Osteocyte (in vitro differentiated cells): ENCODE data around the gene TP53I3. TPM values are rescaled to one million over a fixed set of nuclear protein-coding genes. Genes with fewer than 3 reads are reported as not detected.
"Not testable (repeated sequence)": the region's sequence is repeated elsewhere in the genome, so short reads cannot be mapped to it uniquely, and the experiment has no call there.

ENCODE experiments used
- DNase-seq: peaks from one replicate; pipeline ENCODE4 v3.0.0; 2021; ENCODE audit warnings: mixed read lengths; ENCODE audit not compliant: unreplicated experiment; ENCODE audit errors: extremely low spot score
- H3K27ac Mint-ChIP-seq: one replicate; pipeline ENCODE4 v1.8.0; 2021; ENCODE audit warnings: mild to moderate bottlenecking, mixed read lengths; ENCODE audit not compliant: unreplicated experiment
- H3K27me3 Mint-ChIP-seq: one replicate; pipeline ENCODE4 v1.8.0; 2021; ENCODE audit warnings: mixed read lengths; ENCODE audit not compliant: unreplicated experiment
- H3K36me3 Mint-ChIP-seq: one replicate; pipeline ENCODE4 v1.8.0; 2021; ENCODE audit warnings: mixed read lengths; ENCODE audit not compliant: unreplicated experiment
- H3K4me1 Mint-ChIP-seq: one replicate; pipeline ENCODE4 v1.8.0; 2021; ENCODE audit warnings: mixed read lengths; ENCODE audit not compliant: unreplicated experiment
- H3K4me3 Mint-ChIP-seq: one replicate; pipeline ENCODE4 v1.8.0; 2021; ENCODE audit warnings: mild to moderate bottlenecking, moderate library complexity, mixed read lengths; ENCODE audit not compliant: unreplicated experiment
- H3K9me3 Mint-ChIP-seq: one replicate; pipeline ENCODE4 v1.8.0; 2021; ENCODE audit warnings: mixed read lengths; ENCODE audit not compliant: unreplicated experiment
- total RNA-seq: library from RNA; stranded (reverse); gene quantifications from 2 replicates; pipeline ENCODE4 v1.2.1, GENCODE V29; 2021
- TF ChIP-seq, protein P1 (sequence below): fragments of 200-600 bp; sonication (generic); IDR thresholded peaks from 2 replicates; pipeline ENCODE4 v1.5.0; 2021; ENCODE audit warnings: antibody characterized with exemption, mild to moderate bottlenecking, moderate library complexity

The TP53I3 gene
- total RNA-seq, 1 donor from 2014 or later, result 45.9 TPM

DNA sequence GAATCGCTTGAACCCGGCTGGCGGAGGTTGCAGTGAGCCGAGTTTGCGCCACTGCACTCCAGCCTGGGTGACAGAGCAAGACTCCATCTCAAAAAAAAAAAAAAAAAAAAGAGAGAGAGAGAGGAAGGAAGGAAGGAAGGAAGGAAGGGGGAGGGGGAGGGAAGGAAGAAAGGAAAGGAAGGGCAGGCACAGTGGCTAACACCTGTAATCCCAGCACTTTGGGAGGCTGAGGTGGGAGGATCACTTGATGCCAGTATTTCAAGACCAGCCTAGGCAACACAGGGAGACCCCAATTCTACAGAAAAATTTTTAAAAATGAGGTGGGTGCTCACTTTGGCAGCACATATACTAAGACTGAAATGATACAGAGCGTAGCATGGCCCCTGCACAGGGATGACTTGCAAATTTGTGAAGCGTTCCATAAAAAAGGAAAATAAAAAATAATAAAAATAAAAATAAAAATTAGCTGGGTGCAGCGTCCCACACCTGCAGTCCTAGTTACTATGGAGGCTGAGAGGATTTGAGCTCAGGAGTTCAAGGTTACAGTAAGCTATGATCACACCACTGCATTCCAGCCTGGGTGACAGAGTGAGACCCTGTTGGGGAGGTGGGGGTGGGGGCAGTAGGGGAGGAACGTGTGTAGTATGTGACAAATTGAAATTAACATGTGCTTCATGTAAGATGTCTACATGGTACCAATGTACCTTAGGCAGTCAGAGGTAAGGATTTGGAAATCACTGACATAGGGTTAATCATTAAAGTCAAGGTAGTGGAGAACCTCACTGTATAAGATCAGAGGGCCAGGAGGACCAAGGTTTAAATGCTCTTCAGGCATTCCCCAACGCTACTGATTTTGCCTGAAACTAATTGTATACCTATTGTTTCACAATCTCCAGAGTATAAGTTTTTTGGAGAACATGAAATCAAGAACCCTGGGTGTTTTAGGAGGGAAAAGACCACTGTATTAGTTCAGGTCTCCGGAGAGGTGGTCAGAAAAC, 38.8 kb downstream of the TP53I3 start:
- H3K36me3 Mint-ChIP-seq, result peaks cover 3% of the 10 kb centered on the region
- no peak for DNase-seq
- H3K27ac Mint-ChIP-seq, result no peak overlapping the region
- H3K27me3 Mint-ChIP-seq, result no peaks in the 10 kb centered on the region
- H3K4me1 Mint-ChIP-seq, result peaks cover 18% of the 10 kb centered on the region
- peak overlapping the region; percentile 99 for H3K4me3 Mint-ChIP-seq
- TF ChIP-seq, protein P1, sequence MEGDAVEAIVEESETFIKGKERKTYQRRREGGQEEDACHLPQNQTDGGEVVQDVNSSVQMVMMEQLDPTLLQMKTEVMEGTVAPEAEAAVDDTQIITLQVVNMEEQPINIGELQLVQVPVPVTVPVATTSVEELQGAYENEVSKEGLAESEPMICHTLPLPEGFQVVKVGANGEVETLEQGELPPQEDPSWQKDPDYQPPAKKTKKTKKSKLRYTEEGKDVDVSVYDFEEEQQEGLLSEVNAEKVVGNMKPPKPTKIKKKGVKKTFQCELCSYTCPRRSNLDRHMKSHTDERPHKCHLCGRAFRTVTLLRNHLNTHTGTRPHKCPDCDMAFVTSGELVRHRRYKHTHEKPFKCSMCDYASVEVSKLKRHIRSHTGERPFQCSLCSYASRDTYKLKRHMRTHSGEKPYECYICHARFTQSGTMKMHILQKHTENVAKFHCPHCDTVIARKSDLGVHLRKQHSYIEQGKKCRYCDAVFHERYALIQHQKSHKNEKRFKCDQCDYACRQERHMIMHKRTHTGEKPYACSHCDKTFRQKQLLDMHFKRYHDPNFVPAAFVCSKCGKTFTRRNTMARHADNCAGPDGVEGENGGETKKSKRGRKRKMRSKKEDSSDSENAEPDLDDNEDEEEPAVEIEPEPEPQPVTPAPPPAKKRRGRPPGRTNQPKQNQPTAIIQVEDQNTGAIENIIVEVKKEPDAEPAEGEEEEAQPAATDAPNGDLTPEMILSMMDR, result no peak
- H3K9me3 Mint-ChIP-seq, result no peaks in the 10 kb centered on the region

GRCh38 chr2:24043133-24043532, 41.5 kb downstream of the TP53I3 start:
- H3K4me3 Mint-ChIP-seq, H3K36me3 Mint-ChIP-seq, H3K9me3 Mint-ChIP-seq, DNase-seq, H3K27me3 Mint-ChIP-seq, H3K27ac Mint-ChIP-seq: not testable (repeated sequence)
- H3K4me1 Mint-ChIP-seq, result peaks cover 18% of the 10 kb centered on the region

DNA sequence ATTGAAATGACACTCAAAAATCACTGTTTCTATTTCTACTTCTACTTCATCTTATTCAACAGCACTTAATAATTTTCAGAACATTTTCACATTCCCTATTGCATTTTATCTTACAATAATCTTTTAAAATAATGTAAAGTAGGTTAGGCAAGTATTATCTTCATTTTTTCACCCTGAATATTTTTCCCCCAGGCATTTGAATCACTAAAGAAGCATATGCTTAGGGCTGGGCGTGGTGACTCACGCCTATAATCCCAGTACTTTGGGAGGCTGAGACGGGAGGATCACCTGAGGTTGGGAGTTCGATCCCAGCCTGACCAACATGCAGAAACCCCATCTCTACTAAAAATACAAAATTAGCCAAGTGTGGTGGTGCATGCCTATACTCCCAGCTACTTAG, 44.1 kb downstream of the TP53I3 start:
- Mint-ChIP-seq H3K4me3 (no peak overlapping the region), H3K9me3 (no peaks in the 10 kb centered on the region), H3K27me3 (no peaks in the 10 kb centered on the region), H3K4me1 (peaks cover 10% of the 10 kb centered on the region), H3K36me3 (peaks cover 14% of the 10 kb centered on the region), H3K27ac (no peak overlapping the region)
- no peak for DNase-seq
- TF ChIP-seq, protein P1, result no peak

GRCh38 chr2:24038786-24039499, 45.7 kb downstream of the TP53I3 start:
- no peak for DNase-seq

More at GRCh38 chr2:24038786-24039499, 45.7 kb downstream of the TP53I3 start:
- Mint-ChIP-seq H3K27ac (no peak overlapping the region), H3K27me3 (no peaks in the 10 kb centered on the region), H3K4me3 (no peak overlapping the region), H3K36me3 (peaks cover 16% of the 10 kb centered on the region), H3K4me1 (peaks cover 9% of the 10 kb centered on the region), H3K9me3 (no peaks in the 10 kb centered on the region)
- TF ChIP-seq, protein P1, result no peak

Other genes starting within 250 kb of the TP53I3 start
- 23.8 and 27.3 TPM in 2 replicates for gene ATAD2B, start 157.7 kb downstream of the TP53I3 start, total RNA-seq
- gene UBXN2A, start 144.4 kb downstream of the TP53I3 start, total RNA-seq, result 18.8 and 18.9 TPM in 2 replicates
- gene MFSD2B, start 74.7 kb downstream of the TP53I3 start, total RNA-seq, result not detected in 2 replicates
- 9.6 and 12.4 TPM in 2 replicates for gene WDCP, start 37.4 kb downstream of the TP53I3 start, total RNA-seq
- 12.6 and 12.7 TPM in 2 replicates for gene FKBP1B, start 35.1 kb downstream of the TP53I3 start, total RNA-seq
- gene SF3B6, start 8.5 kb downstream of the TP53I3 start, total RNA-seq, result 89.5 and 91.4 TPM in 2 replicates
- gene PFN4, start 38.5 kb upstream of the TP53I3 start, total RNA-seq, result 1.4 and 1.9 TPM in 2 replicates
- gene FAM228B, start 38.6 kb upstream of the TP53I3 start, total RNA-seq, result 19.5 and 22.5 TPM in 2 replicates
- 0.32 TPM in 1 of 2 replicates, not detected in the other for gene FAM228A, start 90.2 kb upstream of the TP53I3 start, total RNA-seq